Uterus (tissue), 2 donors: Measurements from ENCODE around the gene P2RX3.

Experiments used
- CTCF ChIP-seq, 4 experiments: fragments of 200-600 bp in 2 of 4; fragments of 450-650 bp in 2 of 4; sonication (generic) in 2 of 4; IDR thresholded peaks; one replicate each; pipeline ENCODE4 v1.5.1; 2016 to 2019; ENCODE audit warnings: antibody characterized with exemption in 4 of 4, mild to moderate bottlenecking in 2 of 4, moderate library complexity in 1 of 4
- POLR2A ChIP-seq, 2 donors: fragments of 450-650 bp; IDR thresholded peaks; one replicate each; pipeline ENCODE4 v1.6.1; 2016; ENCODE audit warnings: antibody characterized with exemption in 2 of 2, mild to moderate bottlenecking in 1 of 2, moderate library complexity in 1 of 2

- TF ChIP-seq CTCF (IDR thresholded peaks at IDR 0.05), result no peak
- no peak for TF ChIP-seq POLR2A (IDR thresholded peaks at IDR 0.05)
These were observed 24.4 kb upstream of the P2RX3 start for GRCh38 chr11:57313788-57314135.
